BE2C (cell line): ENCODE results near the gene AFTPH.

ENCODE experiments used
- DNase-seq: peaks from one replicate; pipeline ENCODE4 v3.0.0-alpha.2; 2020
- H3K27me3 ChIP-seq: fragments of 250-450 bp; sonication (Bioruptor Pico); 2 replicates; pipeline ENCODE4 v1.5.1; 2020; ENCODE audit warnings: mild to moderate bottlenecking
- H3K36me3 ChIP-seq: fragments of 250-450 bp; sonication (Bioruptor Pico); 2 replicates; pipeline ENCODE4 v1.5.1; 2020; ENCODE audit warnings: mild to moderate bottlenecking
- H3K4me1 ChIP-seq: fragments of 250-450 bp; sonication (Bioruptor Pico); 2 replicates; pipeline ENCODE4 v1.5.1; 2020
- H3K4me3 ChIP-seq: 2 replicates; pipeline ENCODE4 v1.5.1; 2011; ENCODE audit warnings: low read depth, low read length
- H3K9me3 ChIP-seq: fragments of 250-450 bp; sonication (Bioruptor Pico); 2 replicates; pipeline ENCODE4 v1.5.1; 2020
- TF ChIP-seq, protein P1 (sequence below): IDR thresholded peaks from 2 replicates; pipeline ENCODE4 v1.5.1; 2012; ENCODE audit warnings: mild to moderate bottlenecking, low read depth, low read length

AFTPH gene

DNA sequence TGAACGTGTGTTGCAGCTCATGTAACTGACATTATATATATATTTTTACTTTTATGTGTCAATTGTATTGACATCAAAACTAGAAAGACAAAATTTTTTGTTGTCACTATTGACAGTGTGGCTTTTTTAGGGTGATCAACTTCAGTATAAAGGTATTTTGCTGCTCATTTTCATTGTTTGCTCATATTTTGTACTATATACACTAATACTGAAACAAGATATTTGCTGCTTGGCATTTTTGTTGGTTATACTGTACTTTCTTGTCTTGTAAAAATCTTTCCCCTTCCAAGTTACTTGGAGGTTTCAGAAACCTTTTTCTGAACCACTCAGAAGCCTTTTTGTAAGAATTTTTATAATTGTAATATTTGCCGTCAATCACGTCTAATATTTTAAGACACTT lies 16.5 kb downstream of the AFTPH start:
- Histone ChIP-seq H3K4me3 (no peak overlapping the region), H3K4me1 (no peaks in the 10 kb centered on the region), H3K27me3 (no peaks in the 10 kb centered on the region), H3K9me3 (no peaks in the 10 kb centered on the region), H3K36me3 (no peaks in the 10 kb centered on the region)
- TF ChIP-seq, protein P1, sequence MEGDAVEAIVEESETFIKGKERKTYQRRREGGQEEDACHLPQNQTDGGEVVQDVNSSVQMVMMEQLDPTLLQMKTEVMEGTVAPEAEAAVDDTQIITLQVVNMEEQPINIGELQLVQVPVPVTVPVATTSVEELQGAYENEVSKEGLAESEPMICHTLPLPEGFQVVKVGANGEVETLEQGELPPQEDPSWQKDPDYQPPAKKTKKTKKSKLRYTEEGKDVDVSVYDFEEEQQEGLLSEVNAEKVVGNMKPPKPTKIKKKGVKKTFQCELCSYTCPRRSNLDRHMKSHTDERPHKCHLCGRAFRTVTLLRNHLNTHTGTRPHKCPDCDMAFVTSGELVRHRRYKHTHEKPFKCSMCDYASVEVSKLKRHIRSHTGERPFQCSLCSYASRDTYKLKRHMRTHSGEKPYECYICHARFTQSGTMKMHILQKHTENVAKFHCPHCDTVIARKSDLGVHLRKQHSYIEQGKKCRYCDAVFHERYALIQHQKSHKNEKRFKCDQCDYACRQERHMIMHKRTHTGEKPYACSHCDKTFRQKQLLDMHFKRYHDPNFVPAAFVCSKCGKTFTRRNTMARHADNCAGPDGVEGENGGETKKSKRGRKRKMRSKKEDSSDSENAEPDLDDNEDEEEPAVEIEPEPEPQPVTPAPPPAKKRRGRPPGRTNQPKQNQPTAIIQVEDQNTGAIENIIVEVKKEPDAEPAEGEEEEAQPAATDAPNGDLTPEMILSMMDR = no peak
- no peak for DNase-seq

DNA sequence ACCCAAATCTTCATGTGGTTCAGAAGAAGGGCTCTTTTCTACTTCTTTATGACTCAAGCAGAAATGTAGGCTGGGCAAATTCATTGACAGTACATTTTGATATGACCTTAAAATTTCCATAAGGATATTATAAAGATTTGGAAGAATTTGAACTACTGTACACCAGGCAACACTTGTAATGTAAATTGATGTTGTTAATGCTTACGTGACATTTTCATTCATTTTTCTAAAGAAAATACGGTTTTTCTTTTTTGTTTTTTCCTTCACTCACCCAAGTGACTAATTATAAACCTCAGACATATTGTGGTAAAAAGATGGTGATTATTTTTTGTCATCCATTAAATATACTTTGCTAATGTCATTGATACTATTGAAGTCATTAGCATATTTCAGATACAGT lies 17.4 kb downstream of the AFTPH start:
- Histone ChIP-seq H3K4me1 (no peaks in the 10 kb centered on the region), H3K27me3 (no peaks in the 10 kb centered on the region), H3K4me3 (no peak overlapping the region), H3K36me3 (no peaks in the 10 kb centered on the region), H3K9me3 (no peaks in the 10 kb centered on the region)
- TF ChIP-seq, protein P1 = no peak
- DNase-seq = no peak

DNA sequence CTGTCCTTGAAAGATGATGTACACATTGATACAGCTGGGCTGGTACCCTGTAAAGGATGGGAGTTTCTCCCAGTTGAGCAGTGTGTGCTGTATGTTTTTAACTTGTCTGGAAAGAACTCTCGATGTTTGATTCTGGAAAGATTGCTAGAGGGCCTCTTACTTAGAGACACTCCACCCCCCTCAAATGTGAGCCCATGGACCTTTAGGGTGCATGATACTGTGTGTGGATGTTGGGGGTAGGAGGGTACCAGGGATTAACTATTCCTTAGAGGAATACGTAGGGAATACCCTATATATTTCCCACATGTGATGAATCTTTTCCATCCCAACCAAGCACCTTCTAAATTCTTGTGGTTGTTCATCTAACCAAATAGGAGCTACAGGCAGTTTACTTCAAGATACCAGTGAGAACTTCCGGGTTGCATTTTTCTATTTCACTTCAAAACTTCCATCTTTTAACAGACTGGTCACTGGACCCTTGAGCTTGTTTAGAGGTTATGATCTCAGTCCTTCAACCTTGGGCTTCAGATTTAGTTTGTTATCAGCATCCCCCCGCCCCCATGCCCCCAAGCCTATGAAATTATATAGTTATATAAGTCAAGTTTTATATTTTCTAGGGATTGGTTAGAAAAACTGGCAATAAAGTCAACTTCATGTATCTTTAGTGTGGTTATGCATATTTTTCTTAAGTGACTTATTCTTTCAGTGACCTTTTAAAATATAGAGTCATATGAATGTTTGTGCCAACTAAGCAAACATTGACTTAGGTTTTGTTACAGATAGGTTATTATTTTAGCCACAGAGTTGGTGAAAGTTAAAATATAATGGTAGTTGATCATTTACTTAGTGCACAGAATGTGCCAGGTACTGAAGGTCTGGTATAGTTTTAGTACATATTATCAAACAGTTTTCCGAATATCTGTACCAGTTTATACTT lies 18.2 kb downstream of the AFTPH start:
- Histone ChIP-seq H3K9me3 (no peaks in the 10 kb centered on the region), H3K4me3 (no peak overlapping the region), H3K36me3 (no peaks in the 10 kb centered on the region), H3K27me3 (no peaks in the 10 kb centered on the region), H3K4me1 (no peaks in the 10 kb centered on the region)
- TF ChIP-seq, protein P1 = no peak
- DNase-seq = no peak

DNA sequence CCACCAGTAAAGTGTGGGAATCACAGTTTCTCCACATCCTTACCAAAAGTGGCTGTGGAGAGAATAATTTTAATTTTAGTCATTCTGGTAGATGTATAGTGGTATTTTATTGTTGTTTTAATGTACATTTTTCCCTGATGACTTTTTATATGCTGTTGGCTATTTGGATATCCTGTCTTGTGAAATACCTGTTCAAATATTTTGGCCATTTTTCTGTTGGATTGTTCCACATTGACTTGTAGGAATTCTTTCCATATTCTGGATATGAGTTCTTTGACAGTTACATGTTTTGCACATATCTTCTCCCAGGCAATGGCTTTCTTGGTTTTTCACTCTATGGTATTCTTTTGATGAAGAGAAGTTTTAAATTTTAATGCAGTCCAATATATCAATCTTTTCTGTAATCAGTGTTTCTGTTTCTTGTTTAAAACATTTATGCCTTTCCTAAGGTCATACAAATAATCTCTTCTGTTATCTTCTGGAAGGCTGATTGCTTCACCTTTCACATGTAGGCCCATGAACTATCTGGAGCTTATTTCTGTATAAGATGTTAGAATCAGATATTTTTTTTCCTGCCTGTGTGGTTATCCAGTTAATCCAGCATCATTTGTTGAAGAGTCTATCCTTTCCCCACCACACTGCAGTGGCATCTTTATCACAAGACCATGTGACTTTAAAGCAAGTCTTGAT lies 19.0 kb downstream of the AFTPH start:
- Histone ChIP-seq H3K4me3 (no peak overlapping the region), H3K9me3 (no peaks in the 10 kb centered on the region), H3K27me3 (no peaks in the 10 kb centered on the region), H3K36me3 (no peaks in the 10 kb centered on the region), H3K4me1 (no peaks in the 10 kb centered on the region)
- TF ChIP-seq, protein P1 = no peak
- no peak for DNase-seq

DNA sequence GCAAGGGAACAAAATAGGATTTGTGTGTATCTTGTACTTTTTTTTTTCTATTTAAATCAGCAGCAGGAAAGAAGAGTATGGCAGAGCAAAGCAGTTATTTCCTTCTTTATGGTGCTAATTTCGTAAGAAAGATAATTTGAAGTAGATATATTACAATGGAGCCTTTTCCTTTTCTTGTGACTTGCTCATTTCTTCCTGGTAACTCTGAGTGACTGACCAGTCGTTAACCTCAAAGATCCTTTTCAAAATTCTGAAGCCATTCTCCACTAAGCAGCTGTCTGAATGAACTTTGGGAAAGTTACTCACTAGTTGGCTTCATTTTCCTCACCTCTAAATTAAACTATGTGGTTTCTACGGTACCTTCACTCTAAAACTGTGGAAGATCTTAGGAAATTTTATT lies 24.6 kb downstream of the AFTPH start:
- DNase-seq = no peak
- H3K36me3 ChIP-seq = no peaks in the 10 kb centered on the region
- TF ChIP-seq, protein P1 = no peak
- no peaks in the 10 kb centered on the region for H3K4me1 ChIP-seq
- H3K4me3 ChIP-seq = no peak overlapping the region
- no peaks in the 10 kb centered on the region for H3K9me3 ChIP-seq
- H3K27me3 ChIP-seq = no peaks in the 10 kb centered on the region

DNA sequence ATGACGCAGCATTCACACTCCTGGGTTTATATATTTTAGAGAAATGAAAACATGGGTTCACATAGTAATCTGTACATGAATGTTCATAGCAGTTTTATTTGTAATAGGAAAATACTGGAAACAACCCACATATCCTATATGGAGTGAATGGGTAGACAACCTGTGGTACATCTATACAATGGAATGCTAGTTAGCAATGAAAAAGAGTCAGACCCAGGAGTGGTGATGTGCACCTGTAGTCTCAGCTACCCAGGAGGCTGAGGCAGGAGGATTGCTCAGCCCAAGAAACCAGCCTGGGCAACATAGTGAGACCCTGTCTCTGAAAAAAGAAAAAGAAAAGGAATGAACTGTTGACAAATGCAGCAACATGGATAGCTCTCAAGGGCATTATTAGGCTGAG lies 25.9 kb downstream of the AFTPH start:
- Histone ChIP-seq H3K4me3 (no peak overlapping the region), H3K27me3 (no peaks in the 10 kb centered on the region), H3K4me1 (no peaks in the 10 kb centered on the region), H3K36me3 (no peaks in the 10 kb centered on the region), H3K9me3 (no peaks in the 10 kb centered on the region)
- TF ChIP-seq, protein P1 = no peak
- DNase-seq = no peak
